ENCODE measurements around the gene SLC13A5. TPM values are rescaled to one million over a fixed set of nuclear protein-coding genes. Genes with fewer than 3 reads are reported as not detected.
A peak's percentile ranks its signal among the peaks of the same experiment; 100 is the strongest.

The SLC13A5 gene
- total RNA-seq, result not detected
- long read RNA-seq, result 0 reads

GRCh38 chr17:6713130-6713917 is at the start of gene SLC13A5:
TSS of gene SLC13A5 (minus strand) at chr17:6713369. CDS start at chr17:6713333, 36 bp downstream.
- H3K4me3 ChIP-seq, result peak within 1 kb of the TSS; percentile 16
- no peak within 1 kb of the TSS for H3K27ac ChIP-seq

GRCh38 chr17:6761779-6762178 is 48.6 kb upstream of the SLC13A5 start:
- no peak for TF ChIP-seq CTCF (IDR thresholded peaks at IDR 0.05)
- Histone ChIP-seq H3K27me3 (no peaks in the 10 kb centered on the region), H3K27ac (no peak overlapping the region), H3K9me3 (no peaks in the 10 kb centered on the region), H3K4me3 (no peak overlapping the region), H3K4me1 (peaks cover 12% of the 10 kb centered on the region), H3K36me3 (peaks cover 71% of the 10 kb centered on the region)
- intact Hi-C loops (cut with DNase I), result no loop called here
- ATAC-seq (no peak), DNase-seq (no peak)

More at GRCh38 chr17:6713130-6713917, at the start of gene SLC13A5:
- H3K4me1 ChIP-seq, result peaks cover 11% of the 10 kb centered on the region
- peaks cover 47% of the 10 kb centered on the region for H3K27me3 ChIP-seq
- no peaks in the 10 kb centered on the region for H3K36me3 ChIP-seq
- intact Hi-C loops (cut with DNase I), result no loop called here
- no peaks in the 10 kb centered on the region for H3K9me3 ChIP-seq
- ATAC-seq (peak; percentile 42), DNase-seq (no peak)
- peak; percentile 22 for TF ChIP-seq CTCF (IDR thresholded peaks at IDR 0.05)

- TF ChIP-seq CTCF (IDR thresholded peaks at IDR 0.05), result no peak
- H3K27ac ChIP-seq, result no peak overlapping the region
- H3K36me3 ChIP-seq, result peaks cover 31% of the 10 kb centered on the region
- no peaks in the 10 kb centered on the region for H3K9me3 ChIP-seq
- H3K27me3 ChIP-seq, result no peaks in the 10 kb centered on the region
- H3K4me1 ChIP-seq, result peaks cover 36% of the 10 kb centered on the region
- H3K4me3 ChIP-seq, result no peak overlapping the region
- no peak for DNase-seq
- intact Hi-C loops (cut with DNase I), result no loop called here
- ATAC-seq, result no peak
These were observed 44.6 kb upstream of the SLC13A5 start for GRCh38 chr17:6757747-6758146.

- intact Hi-C loops (cut with DNase I), result no loop called here
- no peak for TF ChIP-seq CTCF (IDR thresholded peaks at IDR 0.05)
- H3K4me3 ChIP-seq, result peak overlapping the region; percentile 70
- ATAC-seq (peak; percentile 23), DNase-seq (no peak)
- no peaks in the 10 kb centered on the region for H3K9me3 ChIP-seq
- no peaks in the 10 kb centered on the region for H3K27me3 ChIP-seq
- peak overlapping the region; percentile 95 for H3K27ac ChIP-seq
- peaks cover 20% of the 10 kb centered on the region for H3K36me3 ChIP-seq
- H3K4me1 ChIP-seq, result peaks cover 48% of the 10 kb centered on the region
These were observed 43.4 kb upstream of the SLC13A5 start for GRCh38 chr17:6756425-6757031.

GRCh38 chr17:6755731-6756184 is 42.6 kb upstream of the SLC13A5 start, which contains the start of gene XAF1:
TSS of gene XAF1 (plus strand) at chr17:6756046. CDS start at chr17:6756079, 33 bp downstream.
- intact Hi-C loops (cut with DNase I), result no loop called here
- H3K27me3 ChIP-seq, result no peaks in the 10 kb centered on the region
- peak within 1 kb of the TSS; percentile 95 for H3K27ac ChIP-seq
- H3K36me3 ChIP-seq, result peaks cover 12% of the 10 kb centered on the region
- ATAC-seq, result peak; percentile 76
- no peak for TF ChIP-seq CTCF (IDR thresholded peaks at IDR 0.05)
- no peaks in the 10 kb centered on the region for H3K9me3 ChIP-seq
- peak; percentile 71 for DNase-seq
- peak within 1 kb of the TSS; percentile 70 for H3K4me3 ChIP-seq
- H3K4me1 ChIP-seq, result peaks cover 48% of the 10 kb centered on the region

All from upper lobe of right lung (tissue), 1 donor.